Muscle of arm (tissue), 12 donors: ENCODE results near the gene DPH1. TPM values are rescaled to one million over a fixed set of nuclear protein-coding genes. Genes with fewer than 3 reads are reported as not detected.

Source experiments
- DNase-seq: peaks from one replicate; pipeline ENCODE4 v3.0.0-alpha.2; 2013
- polyA plus RNA-seq, 12 donors: library from polyadenylated mRNA; unstranded; fragments of 120-200 nt; gene quantifications; one replicate each; pipeline ENCODE4 v1.2.1, GENCODE V29; 2013; ENCODE audit not compliant: insufficient read length in 12 of 12

The DPH1 gene
- polyA plus RNA-seq, 12 donors = 21.5 to 69.4 (median 30.4) TPM; not detected in 1

DNA sequence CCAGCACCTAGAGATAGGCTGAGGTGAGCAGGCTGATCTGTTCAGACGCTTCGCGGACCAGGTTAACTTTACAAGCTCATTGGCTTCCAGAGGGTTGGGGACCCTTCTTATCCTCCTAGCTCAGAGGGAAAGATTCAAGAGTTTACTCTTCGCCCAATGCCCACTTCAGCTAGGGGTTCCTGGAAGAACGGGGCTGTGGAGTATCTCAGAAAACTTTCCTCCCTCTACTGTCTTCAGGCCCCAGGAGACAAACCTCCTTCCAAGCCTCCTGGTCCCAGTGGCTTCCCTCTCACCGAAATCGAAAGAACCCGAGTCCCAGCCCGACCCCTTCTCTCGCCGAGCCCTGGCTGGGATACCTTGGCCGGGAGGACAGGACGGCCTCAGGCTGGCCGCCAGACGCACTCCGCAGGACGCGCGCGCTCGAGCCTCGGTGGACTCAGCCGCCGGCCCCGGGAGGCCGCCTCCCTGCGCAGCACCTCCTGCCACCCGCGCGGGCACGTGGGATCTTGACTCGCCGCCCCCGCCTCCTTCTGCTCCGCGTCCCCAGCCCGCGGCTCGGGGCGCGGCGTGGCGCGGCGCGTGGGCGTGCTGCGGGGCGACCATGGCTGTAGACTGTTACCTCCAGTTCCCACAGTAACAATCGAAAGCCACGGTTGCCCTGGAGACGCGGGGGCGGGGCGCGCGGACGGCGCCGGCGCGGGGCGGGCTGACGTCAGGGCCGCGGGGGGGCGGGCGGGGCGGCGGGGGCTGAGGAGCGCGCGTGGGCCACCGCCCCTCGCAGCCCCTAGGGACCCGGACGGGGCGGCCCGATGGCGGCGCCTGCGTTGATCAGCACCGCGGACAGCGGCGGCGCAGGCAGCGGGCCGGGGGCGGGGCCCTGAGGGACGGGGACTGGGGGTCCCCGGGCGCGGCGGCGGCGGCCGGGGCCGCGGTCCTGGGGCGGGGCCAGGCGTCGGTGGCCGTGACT is 19.7 kb downstream of the DPH1 start:
- no peak for DNase-seq

DNA sequence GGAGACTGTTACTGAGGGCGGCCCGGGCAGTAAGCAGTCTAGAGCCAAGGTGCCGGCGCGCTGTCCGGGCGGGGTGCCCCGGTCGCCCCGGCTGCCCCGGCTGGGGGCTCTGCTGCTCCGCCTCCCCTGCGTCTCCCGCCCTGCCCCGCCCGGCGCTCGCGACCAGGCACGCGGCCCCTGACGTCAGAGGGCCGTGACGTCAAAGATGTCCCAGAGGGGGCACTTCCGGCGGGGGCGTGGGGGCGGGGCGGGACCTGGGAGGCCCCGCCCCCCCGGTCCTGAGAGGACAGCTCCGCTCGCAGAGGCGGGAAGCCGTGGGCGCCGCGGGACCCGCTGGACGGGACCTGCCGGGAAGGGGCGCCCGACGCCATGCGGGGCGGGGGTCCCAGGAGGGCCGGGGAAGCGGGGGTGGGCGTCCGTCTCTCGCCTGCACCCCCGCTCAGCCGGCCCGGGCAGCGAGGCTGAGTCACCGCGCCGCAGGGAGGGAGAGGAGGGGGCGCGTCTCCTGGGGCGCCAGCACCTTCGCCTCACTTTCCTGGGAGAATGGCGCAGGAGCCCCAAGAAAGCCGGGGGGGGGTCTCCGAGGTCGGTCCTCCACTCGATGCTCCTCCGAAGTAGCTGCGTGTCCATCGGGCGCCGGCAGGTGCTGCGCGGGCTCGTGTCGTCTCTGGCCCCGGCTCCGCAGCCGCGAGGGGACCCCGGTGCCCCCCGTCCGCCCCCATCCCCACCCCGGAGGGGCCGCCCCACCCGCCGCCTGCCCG is 20.5 kb downstream of the DPH1 start:
- DNase-seq = no peak

DNA sequence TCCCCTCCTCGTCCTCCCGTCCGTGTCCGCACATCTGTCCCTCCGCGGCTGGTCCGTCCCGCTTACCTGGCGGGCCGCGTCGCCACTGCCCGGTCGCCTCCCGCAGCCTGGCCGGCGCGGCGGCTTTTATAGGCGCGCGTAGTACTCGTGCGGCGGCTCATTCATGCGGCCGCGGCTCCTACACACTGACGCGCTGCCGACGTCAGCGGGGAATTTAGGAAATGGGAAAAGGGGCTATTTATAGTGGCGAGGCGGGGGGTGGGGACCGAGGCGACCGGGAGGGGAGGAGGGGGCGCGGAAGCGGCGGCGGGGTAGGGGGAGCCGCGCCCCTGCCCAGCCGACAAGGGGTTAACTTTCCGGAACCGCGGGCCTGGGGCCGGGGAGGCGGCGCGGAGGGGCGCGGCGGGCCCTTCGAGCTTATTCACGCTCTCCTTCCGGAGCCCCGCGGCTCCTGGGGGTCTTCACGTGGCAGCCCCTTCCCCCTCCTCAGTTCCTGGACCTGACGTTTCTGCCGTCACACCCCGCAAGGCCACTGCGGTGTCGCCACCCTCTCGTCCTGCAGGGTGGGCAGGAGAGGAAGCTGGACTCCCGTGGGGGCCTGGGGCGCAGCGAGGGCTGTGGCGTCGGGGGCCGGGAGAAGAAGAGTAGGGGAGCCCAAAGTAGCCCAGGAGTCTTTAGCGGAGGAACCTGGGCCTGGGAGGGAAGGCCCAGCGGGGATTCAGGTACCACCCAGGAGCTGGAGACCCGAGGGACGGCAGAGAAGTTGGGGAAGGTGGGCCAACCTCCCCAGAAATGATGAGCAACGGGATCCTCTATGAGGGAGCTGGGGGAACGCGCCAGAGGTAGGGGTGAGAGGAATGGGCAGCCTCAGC is 21.3 kb downstream of the DPH1 start:
- DNase-seq = no peak

DNA sequence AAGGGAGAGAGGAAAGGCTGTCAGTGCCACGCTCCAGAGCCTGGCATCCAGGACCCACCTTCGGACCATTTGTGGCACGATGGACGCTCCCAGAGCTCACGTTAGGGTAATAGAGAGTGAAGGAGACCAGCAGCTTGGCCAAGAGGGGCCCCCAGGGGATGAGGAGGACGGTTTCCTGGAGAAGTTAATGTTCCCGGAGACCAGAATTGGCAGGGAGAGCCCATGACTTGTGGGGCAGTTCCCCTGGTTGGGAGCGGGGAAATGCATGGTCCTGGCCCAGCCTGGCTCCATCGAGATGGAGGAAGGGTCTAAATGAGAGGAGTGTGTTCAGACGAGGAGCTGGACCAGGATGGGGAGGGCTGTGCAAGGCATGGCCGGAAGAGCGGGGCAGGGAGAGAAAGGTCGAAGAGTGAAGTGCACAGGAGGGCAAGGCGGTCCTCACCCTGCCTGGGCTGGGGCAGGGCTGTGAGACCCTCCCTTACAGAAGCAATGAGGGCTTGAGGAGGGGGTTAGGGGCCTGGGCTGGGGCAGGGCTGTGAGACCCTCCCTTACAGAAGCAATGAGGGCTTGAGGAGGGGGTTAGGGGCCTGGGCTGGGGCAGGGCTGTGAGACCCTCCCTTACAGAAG is 22.1 kb downstream of the DPH1 start:
- DNase-seq = no peak

DNA sequence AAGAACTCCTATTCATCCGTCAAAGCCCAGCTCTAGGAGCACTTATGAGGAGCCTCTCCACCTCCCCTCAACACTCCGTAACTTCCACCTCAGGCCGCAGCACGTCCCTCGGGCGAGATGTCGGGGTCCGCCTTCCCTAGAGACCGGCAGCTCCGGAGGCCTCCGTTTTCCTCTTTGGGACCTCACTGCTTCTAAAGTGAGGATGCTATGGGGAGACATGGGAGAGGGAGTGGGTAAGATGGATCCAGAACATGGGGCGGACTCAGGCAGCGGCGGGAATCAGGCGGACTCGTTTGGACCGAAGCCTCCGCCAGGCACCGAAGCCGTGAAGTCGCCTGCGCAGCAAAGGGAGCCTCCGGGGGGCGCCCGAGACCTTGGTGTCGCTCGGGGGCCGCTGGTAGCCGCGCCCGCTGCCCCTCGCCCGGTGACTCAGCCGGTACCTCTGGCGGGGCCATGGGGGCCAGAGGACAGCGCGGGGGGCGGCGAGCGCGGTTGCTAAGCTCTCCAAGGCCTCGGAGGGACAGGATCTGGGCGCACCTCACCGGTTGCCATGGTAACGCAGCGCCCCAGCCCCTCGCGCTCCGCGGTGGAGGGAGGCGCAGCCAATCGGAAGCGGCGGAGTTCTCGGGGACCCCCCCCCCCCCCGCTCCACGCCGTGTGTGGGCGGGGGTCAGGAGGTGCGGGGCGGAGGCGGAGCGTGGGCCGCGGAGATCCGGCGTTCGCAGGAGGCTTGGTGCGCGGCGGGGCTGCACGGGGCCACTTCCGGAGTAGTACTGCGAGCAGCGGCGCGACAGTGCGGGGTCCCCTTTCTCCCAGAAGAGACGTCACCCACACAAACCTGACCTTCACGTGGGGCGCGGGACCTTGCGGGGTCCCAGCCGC is 23.7 kb downstream of the DPH1 start:
- DNase-seq = peak; percentile 63

DNA sequence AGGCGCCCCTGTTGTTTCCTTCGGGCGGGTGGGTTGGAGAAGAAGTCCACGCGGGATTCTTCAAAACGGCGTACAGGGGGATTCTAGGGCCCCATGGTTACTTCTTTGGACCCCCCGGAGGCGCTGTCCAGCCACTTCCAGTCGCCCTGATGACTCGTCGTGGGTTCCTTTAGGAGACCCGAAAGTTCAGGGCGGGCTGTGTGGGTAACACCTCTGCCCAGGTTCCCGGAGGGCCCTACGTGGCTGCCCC is 24.2 kb downstream of the DPH1 start:
- no peak for DNase-seq

DNA sequence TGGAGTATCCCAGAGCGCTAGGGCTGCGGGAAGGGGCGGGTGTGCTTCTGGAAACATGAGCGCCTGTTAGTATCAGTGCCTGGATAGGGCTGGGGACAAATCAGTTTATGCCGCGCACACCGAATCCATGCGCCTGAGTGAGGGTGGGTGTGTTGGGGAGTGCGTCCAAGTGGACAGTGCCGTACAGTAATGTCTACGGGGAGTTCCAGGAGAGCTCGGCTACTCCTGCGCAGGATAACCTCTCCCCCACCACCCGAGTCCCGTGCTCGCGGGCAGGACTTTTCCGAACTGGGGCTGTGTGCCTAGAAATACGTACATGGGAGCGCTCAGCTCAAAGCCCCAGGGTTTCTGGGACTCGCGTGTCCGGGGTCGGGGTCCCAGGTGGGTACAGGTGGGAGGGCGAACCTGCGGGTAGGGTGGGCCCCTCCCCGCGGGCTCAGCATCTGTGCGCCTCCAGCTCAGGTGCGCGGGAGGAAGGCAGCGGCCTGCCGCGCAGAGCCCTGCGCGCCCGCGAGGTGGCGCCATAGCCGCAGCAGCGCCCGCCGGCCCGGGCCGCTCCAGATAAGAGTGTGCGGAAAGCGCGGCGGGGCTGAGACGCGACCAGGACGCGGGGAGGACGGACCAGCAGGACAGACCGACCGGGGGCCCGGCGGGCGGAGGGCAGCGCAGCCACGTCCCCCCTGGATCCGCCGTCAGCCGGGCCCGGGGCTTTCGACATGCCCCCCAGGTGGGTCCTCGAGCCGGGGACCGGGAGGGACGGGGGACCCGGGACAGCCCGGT is 24.7 kb downstream of the DPH1 start, which contains the start of gene HIC1:
Gene HIC1, plus strand, starts transcription at position 592 of the 780 bp plus-strand sequence. CDS start 1,588 bp downstream, outside the sequence.
- peak; percentile 79 for DNase-seq

DNA sequence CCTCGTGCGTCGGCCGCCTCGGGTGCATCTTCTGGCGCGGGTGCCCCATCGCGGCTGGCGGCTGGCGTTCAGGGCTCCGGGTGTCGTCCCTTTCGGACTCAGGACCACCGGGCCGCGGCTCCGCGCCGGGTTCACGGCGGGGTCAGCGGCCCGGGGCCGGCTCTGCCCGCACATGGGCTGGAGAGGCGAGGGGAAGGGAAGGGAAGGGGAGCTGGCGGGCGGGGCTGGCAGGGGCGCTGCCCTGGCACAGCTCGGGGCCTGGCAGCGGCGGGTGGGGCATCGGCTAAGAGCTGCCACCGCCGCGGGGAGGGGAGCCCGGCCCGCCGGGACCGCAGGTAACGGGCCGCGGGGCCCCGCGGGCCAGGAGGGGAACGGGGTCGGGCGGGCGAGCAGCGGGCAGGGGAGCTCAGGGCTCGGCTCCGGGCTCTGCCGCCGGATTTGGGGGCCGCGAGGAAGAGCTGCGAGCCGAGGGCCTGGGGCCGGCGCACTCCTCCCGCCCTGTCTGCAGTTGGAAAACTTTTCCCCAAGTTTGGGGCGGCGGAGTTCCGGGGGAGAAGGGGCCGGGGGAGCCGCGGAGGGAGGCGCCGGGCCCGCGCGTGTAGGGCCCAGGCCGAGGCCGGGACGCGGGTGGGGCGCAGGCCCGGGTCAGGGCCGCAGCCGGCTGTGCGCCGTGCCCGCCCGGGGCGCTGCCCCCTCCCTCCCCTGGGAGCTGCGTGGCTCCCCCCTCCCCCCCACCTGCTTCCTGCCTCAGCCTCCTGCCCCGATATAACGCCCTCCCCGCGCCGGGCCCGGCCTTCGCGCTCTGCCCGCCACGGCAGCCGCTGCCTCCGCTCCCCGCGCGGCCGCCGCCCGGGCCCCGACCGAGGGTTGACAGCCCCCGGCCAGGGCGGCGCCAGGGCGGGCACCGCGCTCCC is 25.6 kb downstream of the DPH1 start:
- DNase-seq = no peak

DNA sequence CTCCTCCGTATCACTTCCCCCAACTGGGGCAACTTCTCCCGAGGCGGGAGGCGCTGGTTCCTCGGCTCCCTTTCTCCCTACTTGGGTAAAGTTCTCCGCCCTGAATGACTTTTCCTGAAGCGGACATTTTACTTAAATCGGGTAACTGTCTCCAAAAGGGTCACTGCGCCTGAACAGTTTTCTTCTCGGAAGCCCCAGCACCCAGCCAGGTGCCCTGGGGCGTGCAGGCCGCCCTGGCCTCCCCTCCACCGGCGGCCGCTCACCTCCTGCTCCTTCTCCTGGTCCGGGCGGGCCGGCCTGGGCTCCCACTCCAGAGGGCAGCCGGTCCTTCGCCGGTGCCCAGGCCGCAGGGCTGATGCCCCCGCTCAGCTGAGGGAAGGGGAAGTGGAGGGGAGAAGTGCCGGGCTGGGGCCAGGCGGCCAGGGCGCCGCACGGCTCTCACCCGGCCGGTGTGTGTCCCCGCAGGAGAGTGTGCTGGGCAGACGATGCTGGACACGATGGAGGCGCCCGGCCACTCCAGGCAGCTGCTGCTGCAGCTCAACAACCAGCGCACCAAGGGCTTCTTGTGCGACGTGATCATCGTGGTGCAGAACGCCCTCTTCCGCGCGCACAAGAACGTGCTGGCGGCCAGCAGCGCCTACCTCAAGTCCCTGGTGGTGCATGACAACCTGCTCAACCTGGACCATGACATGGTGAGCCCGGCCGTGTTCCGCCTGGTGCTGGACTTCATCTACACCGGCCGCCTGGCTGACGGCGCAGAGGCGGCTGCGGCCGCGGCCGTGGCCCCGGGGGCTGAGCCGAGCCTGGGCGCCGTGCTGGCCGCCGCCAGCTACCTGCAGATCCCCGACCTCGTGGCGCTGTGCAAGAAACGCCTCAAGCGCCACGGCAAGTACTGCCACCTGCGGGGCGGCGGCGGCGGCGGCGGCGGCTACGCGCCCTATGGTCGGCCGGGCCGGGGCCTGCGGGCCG is 26.5 kb downstream of the DPH1 start:
- peak; percentile 49 for DNase-seq

DNA sequence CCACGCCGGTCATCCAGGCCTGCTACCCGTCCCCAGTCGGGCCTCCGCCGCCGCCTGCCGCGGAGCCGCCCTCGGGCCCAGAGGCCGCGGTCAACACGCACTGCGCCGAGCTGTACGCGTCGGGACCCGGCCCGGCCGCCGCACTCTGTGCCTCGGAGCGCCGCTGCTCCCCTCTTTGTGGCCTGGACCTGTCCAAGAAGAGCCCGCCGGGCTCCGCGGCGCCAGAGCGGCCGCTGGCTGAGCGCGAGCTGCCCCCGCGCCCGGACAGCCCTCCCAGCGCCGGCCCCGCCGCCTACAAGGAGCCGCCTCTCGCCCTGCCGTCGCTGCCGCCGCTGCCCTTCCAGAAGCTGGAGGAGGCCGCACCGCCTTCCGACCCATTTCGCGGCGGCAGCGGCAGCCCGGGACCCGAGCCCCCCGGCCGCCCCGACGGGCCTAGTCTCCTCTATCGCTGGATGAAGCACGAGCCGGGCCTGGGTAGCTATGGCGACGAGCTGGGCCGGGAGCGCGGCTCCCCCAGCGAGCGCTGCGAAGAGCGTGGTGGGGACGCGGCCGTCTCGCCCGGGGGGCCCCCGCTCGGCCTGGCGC is 27.3 kb downstream of the DPH1 start:
- DNase-seq = no peak

DNA sequence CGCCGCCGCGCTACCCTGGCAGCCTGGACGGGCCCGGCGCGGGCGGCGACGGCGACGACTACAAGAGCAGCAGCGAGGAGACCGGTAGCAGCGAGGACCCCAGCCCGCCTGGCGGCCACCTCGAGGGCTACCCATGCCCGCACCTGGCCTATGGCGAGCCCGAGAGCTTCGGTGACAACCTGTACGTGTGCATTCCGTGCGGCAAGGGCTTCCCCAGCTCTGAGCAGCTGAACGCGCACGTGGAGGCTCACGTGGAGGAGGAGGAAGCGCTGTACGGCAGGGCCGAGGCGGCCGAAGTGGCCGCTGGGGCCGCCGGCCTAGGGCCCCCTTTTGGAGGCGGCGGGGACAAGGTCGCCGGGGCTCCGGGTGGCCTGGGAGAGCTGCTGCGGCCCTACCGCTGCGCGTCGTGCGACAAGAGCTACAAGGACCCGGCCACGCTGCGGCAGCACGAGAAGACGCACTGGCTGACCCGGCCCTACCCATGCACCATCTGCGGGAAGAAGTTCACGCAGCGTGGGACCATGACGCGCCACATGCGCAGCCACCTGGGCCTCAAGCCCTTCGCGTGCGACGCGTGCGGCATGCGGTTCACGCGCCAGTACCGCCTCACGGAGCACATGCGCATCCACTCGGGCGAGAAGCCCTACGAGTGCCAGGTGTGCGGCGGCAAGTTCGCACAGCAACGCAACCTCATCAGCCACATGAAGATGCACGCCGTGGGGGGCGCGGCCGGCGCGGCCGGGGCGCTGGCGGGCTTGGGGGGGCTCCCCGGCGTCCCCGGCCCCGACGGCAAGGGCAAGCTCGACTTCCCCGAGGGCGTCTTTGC is 28.0 kb downstream of the DPH1 start:
- no peak for DNase-seq

DNA sequence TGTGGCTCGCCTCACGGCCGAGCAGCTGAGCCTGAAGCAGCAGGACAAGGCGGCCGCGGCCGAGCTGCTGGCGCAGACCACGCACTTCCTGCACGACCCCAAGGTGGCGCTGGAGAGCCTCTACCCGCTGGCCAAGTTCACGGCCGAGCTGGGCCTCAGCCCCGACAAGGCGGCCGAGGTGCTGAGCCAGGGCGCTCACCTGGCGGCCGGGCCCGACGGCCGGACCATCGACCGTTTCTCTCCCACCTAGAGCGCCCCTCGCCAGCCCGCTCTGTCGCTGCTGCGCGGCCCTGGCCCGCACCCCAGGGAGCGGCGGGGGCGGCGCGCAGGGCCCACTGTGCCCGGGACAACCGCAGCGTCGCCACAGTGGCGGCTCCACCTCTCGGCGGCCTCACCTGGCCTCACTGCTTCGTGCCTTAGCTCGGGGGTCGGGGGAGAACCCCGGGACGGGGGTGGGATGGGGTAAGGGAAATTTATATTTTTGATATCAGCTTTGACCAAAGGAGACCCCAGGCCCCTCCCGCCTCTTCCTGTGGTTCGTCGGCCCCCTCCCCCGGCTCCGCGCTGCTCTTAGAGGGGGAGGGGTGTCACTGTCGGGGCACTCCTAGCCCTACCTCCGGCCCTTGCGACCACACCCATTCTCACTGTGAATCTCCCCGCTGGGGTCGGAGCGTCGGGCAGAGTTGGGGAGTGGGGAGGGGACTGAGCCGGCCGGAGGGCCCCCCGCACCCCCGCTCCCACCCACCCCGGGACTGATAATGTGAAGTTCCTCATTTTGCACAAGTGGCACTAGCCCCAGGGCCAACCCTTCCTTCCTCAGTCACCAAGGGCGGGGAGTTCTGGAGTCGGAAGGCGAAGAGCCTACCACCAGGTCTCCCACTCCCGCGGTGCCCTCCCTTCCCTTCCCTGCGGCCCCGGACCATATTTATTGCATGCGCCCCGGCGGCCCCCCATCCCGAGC is 28.9 kb downstream of the DPH1 start:
- DNase-seq = peak; percentile 74

DNA sequence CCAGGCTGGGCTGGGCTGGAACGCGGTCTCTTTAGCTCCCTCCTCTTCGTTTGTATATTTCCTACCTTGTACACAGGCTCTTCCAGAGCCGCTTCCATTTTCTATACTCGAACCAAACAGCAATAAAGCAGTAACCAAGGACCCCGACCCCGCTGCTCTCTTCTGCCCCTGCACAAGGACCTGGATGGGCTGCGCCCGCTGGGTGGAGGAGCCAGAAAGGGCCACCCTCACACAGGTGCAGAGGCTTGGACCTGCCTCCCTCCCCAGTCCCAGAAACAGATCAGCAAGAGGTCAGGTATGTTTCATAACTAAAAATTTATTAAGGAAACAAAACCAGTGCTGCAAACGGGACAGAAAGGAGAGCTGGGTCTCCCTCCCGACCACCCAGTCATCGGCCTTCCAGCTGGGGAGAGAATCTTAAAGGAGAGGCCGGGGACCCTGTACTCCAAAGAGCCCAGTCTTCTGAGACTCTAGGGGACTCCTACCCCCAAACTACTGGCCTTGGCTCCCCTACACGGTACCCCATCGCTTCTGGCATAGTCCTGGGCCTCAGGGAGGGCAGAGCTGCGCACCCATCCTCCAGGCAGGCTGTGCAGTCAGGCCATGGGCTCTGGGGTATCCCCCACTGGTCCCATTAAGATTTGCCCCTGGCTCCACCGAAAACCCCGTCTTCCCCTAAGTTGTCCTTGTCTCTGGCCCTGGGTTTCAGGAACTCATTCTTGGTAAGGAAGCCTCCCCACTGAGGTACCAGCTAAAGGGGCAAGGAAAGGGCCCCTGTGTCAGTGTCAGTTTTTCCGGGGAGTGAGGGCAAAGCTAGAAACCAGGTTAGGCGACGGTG is 29.8 kb downstream of the DPH1 start:
- DNase-seq = no peak

DNA sequence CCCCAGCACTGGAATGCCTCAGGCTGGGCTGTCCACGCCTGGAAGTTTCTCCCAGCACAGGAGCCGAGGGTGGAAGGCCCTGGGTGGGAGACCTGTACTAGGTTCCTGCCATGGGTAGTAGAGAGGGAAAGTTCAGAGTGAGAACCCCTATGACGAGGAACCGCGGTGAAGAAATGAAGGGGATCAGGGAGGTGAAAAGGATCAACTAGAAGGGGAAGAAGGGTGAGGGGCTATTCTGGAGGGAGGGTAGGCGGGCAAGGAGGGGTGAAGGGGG is 30.4 kb downstream of the DPH1 start:
- DNase-seq = no peak
